T47D (cell line): Measurements from ENCODE around the gene RAB3IL1.
"Not testable (repeated sequence)": the region's sequence is repeated elsewhere in the genome, so short reads cannot be mapped to it uniquely, and the experiment has no call there.

Experiments used
- DNase-seq, 2 experiments: peaks; one replicate each; pipeline versions ENCODE4 v3.0.0 to v3.0.0-alpha.2; 2011 to 2012; ENCODE audit warnings: low read depth in 1 of 2, low spot score in 1 of 2
- JUND ChIP-seq: IDR thresholded peaks from 2 replicates; pipeline ENCODE4 v1.6.1; 2012; ENCODE audit warnings: low read depth
- in situ Hi-C: cut with HindIII; loops from 2 replicates; pipeline ENCODE4 v1.10.0; 2016; ENCODE audit warnings: low sequenced_read_pairs, low pct_unique_long_range_greater_than_20kb

RAB3IL1 gene, protein sequence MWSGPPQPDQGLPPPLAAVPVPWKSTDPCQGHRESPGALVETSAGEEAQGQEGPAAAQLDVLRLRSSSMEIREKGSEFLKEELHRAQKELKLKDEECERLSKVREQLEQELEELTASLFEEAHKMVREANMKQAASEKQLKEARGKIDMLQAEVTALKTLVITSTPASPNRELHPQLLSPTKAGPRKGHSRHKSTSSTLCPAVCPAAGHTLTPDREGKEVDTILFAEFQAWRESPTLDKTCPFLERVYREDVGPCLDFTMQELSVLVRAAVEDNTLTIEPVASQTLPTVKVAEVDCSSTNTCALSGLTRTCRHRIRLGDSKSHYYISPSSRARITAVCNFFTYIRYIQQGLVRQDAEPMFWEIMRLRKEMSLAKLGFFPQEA

DNA sequence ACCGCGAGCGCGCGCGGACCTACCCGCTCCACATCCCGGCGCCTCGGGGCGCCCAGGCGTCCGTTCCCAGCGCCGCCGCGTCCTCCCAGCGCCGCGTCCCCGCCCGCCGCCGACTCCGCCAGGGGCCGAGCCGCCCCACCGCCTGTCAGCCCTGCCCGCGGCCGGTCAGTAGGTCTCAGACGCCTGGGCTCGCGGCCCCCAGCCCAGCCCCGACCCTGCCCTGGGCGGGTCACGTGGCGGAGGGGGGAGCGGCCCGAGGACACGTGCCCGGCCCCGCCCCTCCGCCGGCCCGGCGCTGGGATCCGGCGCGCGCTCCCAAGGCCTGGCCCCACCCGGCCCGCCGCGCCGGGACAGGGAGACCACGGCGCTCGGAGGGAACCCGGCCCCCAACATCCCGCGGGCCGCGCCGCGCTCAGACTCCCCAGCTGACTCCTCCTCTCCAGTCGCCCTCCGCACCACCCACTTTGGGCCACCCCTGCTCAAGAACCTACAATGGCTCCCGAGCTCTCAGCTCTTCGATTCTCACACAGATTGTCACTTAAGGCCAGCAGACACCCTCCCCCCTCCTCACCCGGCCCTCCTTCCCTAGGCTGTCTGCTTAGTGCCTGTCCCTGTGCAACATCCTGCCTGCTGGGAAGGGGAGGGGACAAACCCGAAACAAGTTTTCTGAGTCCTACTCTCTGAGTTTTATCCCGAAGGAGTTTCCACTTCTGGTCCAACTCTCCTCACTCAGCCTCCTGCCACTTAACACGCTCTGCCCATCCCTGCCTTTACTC is at the start of gene RAB3IL1:
RAB3IL1 (minus strand) TSS at position 233 of the 776 bp plus-strand sequence; CDS start at position 34, 199 bp downstream.
- in situ Hi-C loops, result no loop called here
- TF ChIP-seq JUND, result no peak
- DNase-seq, result peak; percentile 41 to 79

DNA sequence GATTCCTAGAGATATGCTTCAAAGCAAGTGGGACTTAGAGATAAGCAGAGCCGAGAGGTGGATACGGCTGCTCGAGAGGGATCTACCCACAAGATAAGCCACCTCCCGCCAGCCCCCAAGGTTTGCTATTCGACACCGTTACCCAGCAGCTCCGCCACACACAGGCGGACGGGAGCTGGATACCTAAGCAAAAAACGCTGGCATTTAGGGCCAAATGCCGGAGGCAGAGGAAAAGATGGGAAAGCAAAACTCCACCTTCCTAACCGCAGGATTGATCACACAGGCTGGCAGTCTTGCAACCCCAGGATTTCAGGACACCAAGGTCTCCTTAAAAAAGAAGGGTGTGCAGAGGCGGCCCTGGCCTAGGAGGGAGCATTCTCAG is 49.4 kb upstream of the RAB3IL1 start:
- no peak for TF ChIP-seq JUND
- DNase-seq, result no peak
- in situ Hi-C loops, result no loop called here

DNA sequence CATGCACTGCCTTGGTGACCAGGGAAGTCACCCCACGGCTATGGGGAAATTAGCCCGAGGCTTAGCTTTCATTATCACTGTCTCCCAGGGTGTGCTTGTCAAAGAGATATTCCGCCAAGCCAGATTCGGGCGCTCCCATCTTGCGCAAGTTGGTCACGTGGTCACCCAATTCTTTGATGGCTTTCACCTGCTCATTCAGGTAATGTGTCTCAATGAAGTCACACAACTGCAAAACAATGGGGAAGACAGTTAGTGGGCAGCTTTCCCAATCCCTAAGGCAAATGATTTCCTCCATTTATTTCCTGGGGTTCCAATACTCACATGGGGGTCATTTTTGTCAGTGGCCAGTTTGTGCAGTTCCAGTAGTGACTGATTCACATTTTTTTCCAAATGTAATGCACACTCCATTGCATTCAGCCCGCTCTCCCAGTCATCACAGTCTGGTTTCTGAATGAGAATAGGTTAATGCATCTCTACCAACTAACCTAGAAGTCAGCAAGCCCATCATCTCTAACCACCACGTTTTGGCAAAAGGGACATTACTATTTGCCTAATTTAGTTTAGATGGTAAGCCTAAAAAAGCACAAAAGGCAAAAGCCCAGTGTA is 47.4 kb upstream of the RAB3IL1 start:
- in situ Hi-C loops, DNase-seq: not testable (repeated sequence)

DNA sequence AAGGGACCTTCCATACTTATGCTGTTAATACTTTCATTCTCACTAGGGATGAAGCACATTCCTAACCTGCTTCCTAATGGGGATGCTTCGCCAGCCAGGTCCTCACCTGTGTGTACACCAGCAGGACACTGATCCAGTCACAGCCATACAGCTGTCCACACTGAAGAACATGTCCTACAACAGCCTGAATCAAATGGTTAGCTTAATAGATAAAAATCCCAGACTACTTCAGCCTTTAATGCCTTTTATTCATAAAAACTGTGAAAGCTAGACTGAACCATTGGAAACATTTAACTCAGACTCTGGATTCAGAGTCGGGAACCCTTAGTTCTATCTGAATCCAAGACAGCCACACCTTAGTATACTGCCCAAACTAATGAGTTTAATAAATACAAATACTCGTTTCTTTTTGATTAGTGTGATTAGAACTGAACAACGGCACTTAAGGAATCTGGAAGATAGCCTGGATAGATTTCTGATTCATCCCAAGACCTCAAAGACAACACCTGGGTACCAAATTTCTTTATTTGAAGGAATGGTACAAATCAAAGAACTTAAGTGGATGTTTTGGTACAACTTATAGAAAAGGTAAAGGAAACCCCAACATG is 46.8 kb upstream of the RAB3IL1 start:
- TF ChIP-seq JUND, result no peak
- in situ Hi-C loops, result no loop called here
- no peak for DNase-seq

DNA sequence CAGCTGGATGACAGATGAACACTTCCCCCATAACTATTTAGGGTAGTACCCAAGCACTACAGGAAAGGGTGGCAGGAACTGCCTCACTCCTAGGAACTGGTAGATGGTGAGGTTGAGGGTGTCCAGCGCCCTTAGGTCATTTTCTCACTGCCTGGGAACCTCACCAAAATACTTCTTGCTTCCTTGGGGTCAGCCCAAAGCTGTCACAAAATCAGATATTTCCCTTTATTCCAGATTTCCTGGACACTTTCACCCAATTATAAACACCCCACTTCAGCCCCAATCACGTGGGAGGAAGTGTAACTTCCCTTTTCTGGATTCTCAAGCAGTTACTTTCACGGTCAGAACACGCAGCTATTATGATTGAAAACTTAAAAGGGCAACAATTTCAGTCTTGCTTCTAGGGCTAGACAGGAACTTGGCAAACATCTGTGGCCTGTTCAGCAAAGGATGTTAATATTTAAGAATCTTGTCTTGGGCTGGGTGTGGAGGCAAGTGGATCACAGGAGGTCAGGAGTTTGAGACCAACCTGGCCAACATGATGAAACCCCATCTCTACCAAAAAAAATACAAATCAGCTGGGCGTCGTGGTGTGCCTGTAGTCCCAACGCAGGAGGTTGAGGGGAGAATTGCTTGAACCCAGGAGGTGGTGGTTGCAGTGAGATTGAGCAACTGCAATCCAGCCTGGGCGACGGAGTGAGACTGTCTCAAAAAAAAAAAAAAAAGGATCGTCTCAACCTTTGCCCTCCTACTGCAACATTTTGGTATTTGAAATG is 46.1 kb upstream of the RAB3IL1 start:
- in situ Hi-C loops, result no loop called here
- DNase-seq, result no peak
- peak; percentile 16; the same call in 1 of the 2 replicates for TF ChIP-seq JUND

DNA sequence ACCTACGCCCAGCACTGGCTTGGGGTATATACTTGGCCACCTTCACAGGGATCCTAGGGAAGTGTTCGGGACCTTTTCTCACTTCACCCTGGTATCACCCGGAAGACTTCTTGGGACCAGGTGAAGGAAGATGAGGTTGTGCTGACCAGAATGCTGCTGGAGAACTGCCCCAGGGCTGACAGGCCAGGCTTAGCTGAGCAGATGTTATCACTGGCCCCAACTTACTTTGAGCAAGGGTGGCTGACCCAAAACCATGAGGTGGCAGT is 45.6 kb upstream of the RAB3IL1 start:
- in situ Hi-C loops, result no loop called here
- no peak for TF ChIP-seq JUND
- DNase-seq, result peak in 1 of 2 experiments; percentile 46

DNA sequence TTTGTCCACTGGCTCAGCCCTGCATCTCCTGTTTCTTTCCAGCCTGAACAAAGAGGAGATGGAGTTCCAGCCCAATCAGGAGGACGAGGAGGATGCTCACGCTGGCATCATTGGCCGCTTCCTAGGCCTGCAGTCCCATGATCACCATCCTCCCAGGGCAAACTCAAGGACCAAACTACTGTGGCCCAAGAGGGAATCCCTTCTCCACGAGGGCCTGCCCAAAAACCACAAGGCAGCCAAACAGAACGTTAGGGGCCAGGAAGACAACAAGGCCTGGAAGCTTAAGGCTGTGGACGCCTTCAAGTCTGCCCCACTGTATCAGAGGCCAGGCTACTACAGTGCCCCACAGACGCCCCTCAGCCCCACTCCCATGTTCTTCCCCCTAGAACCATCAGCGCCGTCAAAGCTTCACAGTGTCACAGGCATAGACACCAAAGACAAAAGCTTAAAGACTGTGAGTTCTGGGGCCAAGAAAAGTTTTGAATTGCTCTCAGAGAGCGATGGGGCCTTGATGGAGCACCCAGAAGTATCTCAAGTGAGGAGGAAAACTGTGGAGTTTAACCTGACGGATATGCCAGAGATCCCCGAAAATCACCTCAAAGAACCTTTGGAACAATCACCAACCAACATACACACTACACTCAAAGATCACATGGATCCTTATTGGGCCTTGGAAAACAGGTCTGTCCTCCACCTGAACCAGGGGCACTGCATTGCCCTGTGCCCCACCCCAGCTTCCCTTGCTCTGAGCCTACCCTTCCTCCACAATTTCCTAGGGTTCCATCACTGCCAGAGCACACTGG is 45.0 kb upstream of the RAB3IL1 start:
- in situ Hi-C loops, result no loop called here
- DNase-seq, result no peak
- no peak for TF ChIP-seq JUND

DNA sequence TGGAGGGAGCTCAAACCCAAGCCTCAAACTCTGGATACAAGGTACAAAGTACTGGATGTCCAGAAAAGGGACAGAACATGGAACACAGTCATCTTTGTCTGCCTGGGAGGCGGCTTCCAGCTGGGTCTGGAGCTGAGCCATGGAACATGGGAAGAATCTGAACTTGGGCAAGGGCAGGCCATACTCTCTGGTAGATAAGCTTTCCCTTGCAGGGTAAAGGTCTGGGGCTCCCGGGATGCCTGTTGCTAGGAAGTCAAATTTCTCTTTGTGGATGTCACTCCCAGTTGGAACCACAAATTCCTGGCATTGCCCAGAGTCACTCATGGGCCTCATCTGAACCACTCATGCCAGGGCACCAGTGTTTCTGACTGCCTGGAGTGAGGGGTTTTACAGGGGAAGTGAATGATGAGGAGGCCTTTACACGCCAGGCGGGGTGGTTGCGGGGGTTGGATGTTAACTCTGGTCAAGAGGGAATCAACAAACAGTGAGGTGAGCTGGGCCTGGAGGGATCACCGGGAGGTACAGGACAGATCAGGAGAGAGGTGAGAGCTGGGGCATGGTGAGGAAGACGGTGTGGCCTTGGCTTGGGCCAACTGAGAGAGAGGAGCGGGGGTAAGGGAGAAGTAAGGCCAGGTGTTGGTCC is 44.3 kb upstream of the RAB3IL1 start:
- DNase-seq, result no peak
- TF ChIP-seq JUND, result no peak
- in situ Hi-C loops, result no loop called here

DNA sequence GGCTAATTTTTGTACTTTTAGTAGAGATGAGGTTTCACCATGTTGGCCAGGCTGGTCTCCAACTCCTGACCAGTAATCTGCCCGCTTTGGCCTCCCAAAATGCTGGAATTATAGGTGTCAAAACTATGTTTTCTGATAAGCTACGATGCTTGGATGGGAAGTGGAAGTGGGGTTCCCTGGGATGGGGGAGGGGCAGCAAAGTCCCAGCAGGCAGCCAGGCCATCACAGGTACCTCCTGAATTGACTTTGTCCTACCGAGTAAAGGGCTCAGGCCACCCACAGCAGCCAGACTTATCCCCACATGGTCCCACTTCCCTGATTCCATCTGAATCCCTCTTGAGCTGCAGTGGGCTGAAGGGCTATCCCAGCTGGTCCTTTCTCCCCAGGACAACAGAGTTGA is 43.2 kb upstream of the RAB3IL1 start:
- in situ Hi-C loops, result no loop called here
- TF ChIP-seq JUND, result no peak
- DNase-seq, result no peak

DNA sequence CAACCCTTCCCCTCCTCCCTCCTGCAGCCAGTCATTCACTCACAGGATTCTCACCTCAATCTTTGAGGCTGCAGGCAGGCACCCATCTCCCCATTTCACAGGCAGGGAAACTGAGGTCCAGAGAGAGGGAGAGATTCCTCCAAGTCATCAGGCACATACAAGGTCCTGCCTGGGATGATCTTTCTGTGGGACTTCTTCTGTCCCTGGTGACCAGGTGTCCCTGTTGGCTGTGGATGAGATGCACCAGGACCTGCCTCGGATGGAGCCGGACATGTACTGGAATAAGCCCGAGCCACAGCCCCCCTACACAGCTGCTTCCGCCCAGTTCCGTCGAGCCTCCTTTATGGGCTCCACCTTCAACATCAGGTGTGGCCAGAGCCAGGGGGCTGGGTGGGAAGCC is 42.3 kb upstream of the RAB3IL1 start:
- no peak for DNase-seq
- no peak for TF ChIP-seq JUND
- in situ Hi-C loops, result no loop called here

DNA sequence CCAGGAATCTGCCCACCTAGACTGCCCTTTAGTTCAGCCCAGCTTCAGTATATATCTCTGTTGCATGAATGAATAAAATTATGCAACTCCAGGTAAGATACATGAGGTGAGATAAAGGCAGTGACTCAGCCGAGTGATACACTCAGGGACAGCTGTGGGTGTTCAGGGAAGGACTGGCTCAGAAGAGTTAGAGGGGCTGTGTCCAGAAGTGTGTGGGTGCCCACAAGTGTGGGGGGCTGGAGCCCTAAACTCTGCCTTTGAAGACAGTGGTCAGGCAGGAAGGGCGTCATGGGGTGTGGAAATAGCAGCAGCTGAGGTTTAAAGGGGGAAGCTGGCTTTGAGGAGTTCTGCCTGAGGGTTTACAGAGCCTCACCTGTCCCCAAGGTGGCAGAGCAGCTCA is 41.7 kb upstream of the RAB3IL1 start:
- in situ Hi-C loops, result no loop called here
- no peak for DNase-seq
- no peak for TF ChIP-seq JUND
